ENCODE data around the gene RYR1. TPM values are rescaled to one million over a fixed set of nuclear protein-coding genes. Genes with fewer than 3 reads are reported as not detected.

RYR1 gene
- total RNA-seq, 1 donor from 2014 or later: 243 TPM

- Histone ChIP-seq H3K9ac (ENCODE audit: low read depth in 1 of 3, low read length in 3 of 3) (no peak overlapping the region), H3K27me3 (ENCODE audit: control insufficient read depth in 3 of 3, insufficient read depth in 3 of 3, low read length in 3 of 3) (no peaks in the 10 kb centered on the region), H3K4me3 (ENCODE audit: low read length in 3 of 3) (no peak overlapping the region), H3K9me3 (ENCODE audit: control insufficient read depth in 3 of 3, low read length in 3 of 3) (no peaks in the 10 kb centered on the region), H3K27ac (ENCODE audit: low read depth, low read length) (no peak overlapping the region), H3K4me1 (ENCODE audit: control insufficient read depth in 3 of 3, insufficient read depth in 3 of 3, low read length in 3 of 3) (no peaks in the 10 kb centered on the region), H3K36me3 (ENCODE audit: control insufficient read depth in 3 of 3, insufficient read depth in 3 of 3, low read length in 3 of 3) (peaks cover 47 to 65% (median 55%) of the 10 kb centered on the region in 3 donors)
Measured at GRCh38 chr19:38559428-38560401, 126.2 kb downstream of the RYR1 start.

- no peak overlapping the region for H3K4me3 ChIP-seq (ENCODE audit: low read length in 3 of 3)
- no peaks in the 10 kb centered on the region for H3K27me3 ChIP-seq (ENCODE audit: control insufficient read depth in 3 of 3, insufficient read depth in 3 of 3, low read length in 3 of 3)
- H3K9ac ChIP-seq (ENCODE audit: low read depth in 1 of 3, low read length in 3 of 3): no peak overlapping the region
- peaks cover 56 to 62% (median 60%) of the 10 kb centered on the region in 3 donors for H3K36me3 ChIP-seq (ENCODE audit: control insufficient read depth in 3 of 3, insufficient read depth in 3 of 3, low read length in 3 of 3)
- no peaks in the 10 kb centered on the region for H3K9me3 ChIP-seq (ENCODE audit: control insufficient read depth in 3 of 3, low read length in 3 of 3)
- H3K4me1 ChIP-seq (ENCODE audit: control insufficient read depth in 3 of 3, insufficient read depth in 3 of 3, low read length in 3 of 3): no peaks in the 10 kb centered on the region
- no peak overlapping the region for H3K27ac ChIP-seq (ENCODE audit: low read depth, low read length)
Measured at GRCh38 chr19:38561053-38561606, 127.6 kb downstream of the RYR1 start.

GRCh38 chr19:38561658-38562057, 128.2 kb downstream of the RYR1 start:
- Histone ChIP-seq H3K4me1 (ENCODE audit: control insufficient read depth in 3 of 3, insufficient read depth in 3 of 3, low read length in 3 of 3) (no peaks in the 10 kb centered on the region), H3K27ac (ENCODE audit: low read depth, low read length) (no peak overlapping the region), H3K9ac (ENCODE audit: low read depth in 1 of 3, low read length in 3 of 3) (no peak overlapping the region), H3K4me3 (ENCODE audit: low read length in 3 of 3) (no peak overlapping the region), H3K36me3 (ENCODE audit: control insufficient read depth in 3 of 3, insufficient read depth in 3 of 3, low read length in 3 of 3) (peaks cover 57 to 63% (median 59%) of the 10 kb centered on the region in 3 donors), H3K9me3 (ENCODE audit: control insufficient read depth in 3 of 3, low read length in 3 of 3) (no peaks in the 10 kb centered on the region), H3K27me3 (ENCODE audit: control insufficient read depth in 3 of 3, insufficient read depth in 3 of 3, low read length in 3 of 3) (no peaks in the 10 kb centered on the region)

GRCh38 chr19:38562096-38562495, 128.6 kb downstream of the RYR1 start:
- H3K9me3 ChIP-seq (ENCODE audit: control insufficient read depth in 3 of 3, low read length in 3 of 3): no peaks in the 10 kb centered on the region
- no peaks in the 10 kb centered on the region for H3K27me3 ChIP-seq (ENCODE audit: control insufficient read depth in 3 of 3, insufficient read depth in 3 of 3, low read length in 3 of 3)
- H3K27ac ChIP-seq (ENCODE audit: low read depth, low read length): no peak overlapping the region
- H3K4me1 ChIP-seq (ENCODE audit: control insufficient read depth in 3 of 3, insufficient read depth in 3 of 3, low read length in 3 of 3): no peaks in the 10 kb centered on the region
- no peak overlapping the region for H3K9ac ChIP-seq (ENCODE audit: low read depth in 1 of 3, low read length in 3 of 3)
- peaks cover 58 to 64% (median 58%) of the 10 kb centered on the region in 3 donors for H3K36me3 ChIP-seq (ENCODE audit: control insufficient read depth in 3 of 3, insufficient read depth in 3 of 3, low read length in 3 of 3)
- no peak overlapping the region for H3K4me3 ChIP-seq (ENCODE audit: low read length in 3 of 3)

- Histone ChIP-seq H3K9me3 (ENCODE audit: control insufficient read depth in 3 of 3, low read length in 3 of 3) (no peaks in the 10 kb centered on the region), H3K4me1 (ENCODE audit: control insufficient read depth in 3 of 3, insufficient read depth in 3 of 3, low read length in 3 of 3) (no peaks in the 10 kb centered on the region), H3K4me3 (ENCODE audit: low read length in 3 of 3) (no peak overlapping the region), H3K27ac (ENCODE audit: low read depth, low read length) (no peak overlapping the region), H3K9ac (ENCODE audit: low read depth in 1 of 3, low read length in 3 of 3) (no peak overlapping the region), H3K36me3 (ENCODE audit: control insufficient read depth in 3 of 3, insufficient read depth in 3 of 3, low read length in 3 of 3) (peaks cover 61 to 73% (median 63%) of the 10 kb centered on the region in 3 donors), H3K27me3 (ENCODE audit: control insufficient read depth in 3 of 3, insufficient read depth in 3 of 3, low read length in 3 of 3) (no peaks in the 10 kb centered on the region)
Measured at GRCh38 chr19:38563475-38563874, 130.0 kb downstream of the RYR1 start.

GRCh38 chr19:38564981-38565690, 131.6 kb downstream of the RYR1 start:
- Histone ChIP-seq H3K27ac (ENCODE audit: low read depth, low read length) (no peak overlapping the region), H3K4me1 (ENCODE audit: control insufficient read depth in 3 of 3, insufficient read depth in 3 of 3, low read length in 3 of 3) (no peaks in the 10 kb centered on the region), H3K27me3 (ENCODE audit: control insufficient read depth in 3 of 3, insufficient read depth in 3 of 3, low read length in 3 of 3) (no peaks in the 10 kb centered on the region), H3K4me3 (ENCODE audit: low read length in 3 of 3) (no peak overlapping the region), H3K9ac (ENCODE audit: low read depth in 1 of 3, low read length in 3 of 3) (no peak overlapping the region), H3K36me3 (ENCODE audit: control insufficient read depth in 3 of 3, insufficient read depth in 3 of 3, low read length in 3 of 3) (peaks cover 64 to 79% (median 75%) of the 10 kb centered on the region in 3 donors), H3K9me3 (ENCODE audit: control insufficient read depth in 3 of 3, low read length in 3 of 3) (no peaks in the 10 kb centered on the region)

- H3K9me3 ChIP-seq (ENCODE audit: control insufficient read depth in 3 of 3, low read length in 3 of 3): no peaks in the 10 kb centered on the region
- peaks cover 68 to 83% (median 79%) of the 10 kb centered on the region in 3 donors for H3K36me3 ChIP-seq (ENCODE audit: control insufficient read depth in 3 of 3, insufficient read depth in 3 of 3, low read length in 3 of 3)
- no peak overlapping the region for H3K27ac ChIP-seq (ENCODE audit: low read depth, low read length)
- no peak overlapping the region for H3K4me3 ChIP-seq (ENCODE audit: low read length in 3 of 3)
- no peaks in the 10 kb centered on the region for H3K27me3 ChIP-seq (ENCODE audit: control insufficient read depth in 3 of 3, insufficient read depth in 3 of 3, low read length in 3 of 3)
- H3K9ac ChIP-seq (ENCODE audit: low read depth in 1 of 3, low read length in 3 of 3): no peak overlapping the region
- no peaks in the 10 kb centered on the region for H3K4me1 ChIP-seq (ENCODE audit: control insufficient read depth in 3 of 3, insufficient read depth in 3 of 3, low read length in 3 of 3)
Measured at GRCh38 chr19:38565691-38566105, 132.2 kb downstream of the RYR1 start.

- Histone ChIP-seq H3K4me1 (ENCODE audit: control insufficient read depth in 3 of 3, insufficient read depth in 3 of 3, low read length in 3 of 3) (no peaks in the 10 kb centered on the region), H3K9ac (ENCODE audit: low read depth in 1 of 3, low read length in 3 of 3) (no peak overlapping the region), H3K9me3 (ENCODE audit: control insufficient read depth in 3 of 3, low read length in 3 of 3) (no peaks in the 10 kb centered on the region), H3K4me3 (ENCODE audit: low read length in 3 of 3) (no peak overlapping the region), H3K27ac (ENCODE audit: low read depth, low read length) (no peak overlapping the region), H3K27me3 (ENCODE audit: control insufficient read depth in 3 of 3, insufficient read depth in 3 of 3, low read length in 3 of 3) (no peaks in the 10 kb centered on the region), H3K36me3 (ENCODE audit: control insufficient read depth in 3 of 3, insufficient read depth in 3 of 3, low read length in 3 of 3) (peaks cover 65 to 76% (median 71%) of the 10 kb centered on the region in 3 donors)
Measured at GRCh38 chr19:38569368-38569983, 136.0 kb downstream of the RYR1 start.

GRCh38 chr19:38571682-38572081, 138.2 kb downstream of the RYR1 start:
- Histone ChIP-seq H3K4me3 (ENCODE audit: low read length in 3 of 3) (no peak overlapping the region), H3K27me3 (ENCODE audit: control insufficient read depth in 3 of 3, insufficient read depth in 3 of 3, low read length in 3 of 3) (no peaks in the 10 kb centered on the region), H3K9me3 (ENCODE audit: control insufficient read depth in 3 of 3, low read length in 3 of 3) (no peaks in the 10 kb centered on the region), H3K27ac (ENCODE audit: low read depth, low read length) (no peak overlapping the region), H3K36me3 (ENCODE audit: control insufficient read depth in 3 of 3, insufficient read depth in 3 of 3, low read length in 3 of 3) (peaks cover 68 to 77% (median 72%) of the 10 kb centered on the region in 3 donors), H3K9ac (ENCODE audit: low read depth in 1 of 3, low read length in 3 of 3) (no peak overlapping the region), H3K4me1 (ENCODE audit: control insufficient read depth in 3 of 3, insufficient read depth in 3 of 3, low read length in 3 of 3) (peaks cover 0 to 7% (median 3%) of the 10 kb centered on the region in 3 donors)

Data from skeletal muscle tissue (tissue), 4 donors.